ENCODE results near the gene SIRPB1. TPM values are rescaled to one million over a fixed set of nuclear protein-coding genes. Genes with fewer than 3 reads are reported as not detected.
"Not testable (repeated sequence)": the region's sequence is repeated elsewhere in the genome, so short reads cannot be mapped to it uniquely, and the experiment has no call there.

The SIRPB1 gene
- total RNA-seq, 1 donor from 2014 or later, result 7.6 TPM

- no peak for DNase-seq (ENCODE audit: low spot score)
Observed at GRCh38 chr20:1637226-1637625, 17.4 kb upstream of the SIRPB1 start.

GRCh38 chr20:1636621-1637020, 16.8 kb upstream of the SIRPB1 start:
- no peak for DNase-seq (ENCODE audit: low spot score)

- DNase-seq (ENCODE audit: low spot score), result no peak
Observed at GRCh38 chr20:1635291-1635979, 15.6 kb upstream of the SIRPB1 start.

GRCh38 chr20:1633535-1633934, 13.7 kb upstream of the SIRPB1 start:
- no peak for DNase-seq (ENCODE audit: low spot score)

GRCh38 chr20:1632178-1632577, 12.4 kb upstream of the SIRPB1 start:
- DNase-seq (ENCODE audit: low spot score), result no peak

GRCh38 chr20:1631309-1632151, 11.7 kb upstream of the SIRPB1 start:
- no peak for DNase-seq (ENCODE audit: low spot score)

- no peak for DNase-seq (ENCODE audit: low spot score)
Observed at GRCh38 chr20:1630186-1630585, 10.4 kb upstream of the SIRPB1 start.

- DNase-seq (ENCODE audit: low spot score), result no peak
Observed at GRCh38 chr20:1629321-1629720, 9.5 kb upstream of the SIRPB1 start.

GRCh38 chr20:1628621-1629020, 8.8 kb upstream of the SIRPB1 start:
- DNase-seq (ENCODE audit: low spot score), result no peak

GRCh38 chr20:1627200-1627550, 7.4 kb upstream of the SIRPB1 start:
- no peak for DNase-seq (ENCODE audit: low spot score)

- no peak for DNase-seq (ENCODE audit: low spot score)
Observed at GRCh38 chr20:1626528-1627199, 6.9 kb upstream of the SIRPB1 start.

GRCh38 chr20:1625083-1625690, 5.4 kb upstream of the SIRPB1 start:
- no peak for DNase-seq (ENCODE audit: low spot score)

- no peak for DNase-seq (ENCODE audit: low spot score)
Observed at GRCh38 chr20:1623501-1624205, 3.8 kb upstream of the SIRPB1 start.

GRCh38 chr20:1622450-1622849, 2.6 kb upstream of the SIRPB1 start:
- no peak for DNase-seq (ENCODE audit: low spot score)

GRCh38 chr20:1621316-1621715, 1.5 kb upstream of the SIRPB1 start:
- DNase-seq (ENCODE audit: low spot score), result no peak

- no peak for DNase-seq (ENCODE audit: low spot score)
Observed at GRCh38 chr20:1618954-1619540, 762 bp downstream of the SIRPB1 start.

- no peak for DNase-seq (ENCODE audit: low spot score)
Observed at GRCh38 chr20:1618479-1618878, 1.3 kb downstream of the SIRPB1 start.

GRCh38 chr20:1616858-1617434, 2.9 kb downstream of the SIRPB1 start:
- no peak for DNase-seq (ENCODE audit: low spot score)

GRCh38 chr20:1610404-1610803, 9.4 kb downstream of the SIRPB1 start:
- not testable (repeated sequence) for DNase-seq (ENCODE audit: low spot score)

- DNase-seq (ENCODE audit: low spot score), result not testable (repeated sequence)
Observed at GRCh38 chr20:1608678-1609347, 11.0 kb downstream of the SIRPB1 start.

Measured in mesenteric fat pad (tissue), 1 donor.